GM12864 (cell line): ENCODE results near the gene HTR1D.

Experiments
- DNase-seq: peaks from one replicate; pipeline ENCODE4 v3.0.0-alpha.2; 2011; ENCODE audit warnings: low read depth
- H3K4me3 ChIP-seq: 2 replicates; pipeline ENCODE4 v1.5.1; 2011; ENCODE audit warnings: mild to moderate bottlenecking, low read depth, low read length, control low read depth
- CTCF ChIP-seq: IDR thresholded peaks from 2 replicates; pipeline ENCODE4 v1.5.1; 2011; ENCODE audit warnings: low read depth, mild to moderate bottlenecking, moderate library complexity, low read length, control low read depth, inconsistent platforms; ENCODE audit errors: missing control alignments

HTR1D gene

GRCh38 chr1:23179862-23180261, 37.4 kb downstream of the HTR1D start:
- DNase-seq, result no peak
- TF ChIP-seq CTCF, result no peak
- no peak overlapping the region for H3K4me3 ChIP-seq

- DNase-seq, result no peak
- TF ChIP-seq CTCF, result peak; percentile 39
- H3K4me3 ChIP-seq, result no peak overlapping the region
Measured at GRCh38 chr1:23178950-23179349, 38.4 kb downstream of the HTR1D start.

GRCh38 chr1:23178414-23178813, 38.9 kb downstream of the HTR1D start:
- DNase-seq, result no peak
- no peak overlapping the region for H3K4me3 ChIP-seq
- TF ChIP-seq CTCF, result no peak

- no peak for DNase-seq
- TF ChIP-seq CTCF, result peak; percentile 13
- peak overlapping the region; percentile 50 for H3K4me3 ChIP-seq
Measured at GRCh38 chr1:23177438-23178380, 39.6 kb downstream of the HTR1D start.

GRCh38 chr1:23177031-23177430, 40.3 kb downstream of the HTR1D start:
- no peak for DNase-seq
- TF ChIP-seq CTCF, result no peak
- peak overlapping the region; percentile 50 for H3K4me3 ChIP-seq

- no peak for TF ChIP-seq CTCF
- DNase-seq, result no peak
- H3K4me3 ChIP-seq, result no peak overlapping the region
Measured at GRCh38 chr1:23174426-23175110, 42.7 kb downstream of the HTR1D start.
